ENCODE results near the gene NRCAM. TPM values are rescaled to one million over a fixed set of nuclear protein-coding genes. Genes with fewer than 3 reads are reported as not detected.

Gene NRCAM
- total RNA-seq, 1 experiment from 2014 or later: 1.1 TPM

- Mint-ChIP-seq H3K27me3 (ENCODE audit: insufficient read depth, unreplicated experiment) (no peaks in the 10 kb centered on the region), H3K9me3 (ENCODE audit: unreplicated experiment) (no peaks in the 10 kb centered on the region), H3K36me3 (ENCODE audit: insufficient read depth, unreplicated experiment) (no peaks in the 10 kb centered on the region), H3K4me1 (ENCODE audit: insufficient read depth, unreplicated experiment) (no peaks in the 10 kb centered on the region), H3K27ac (ENCODE audit: low read depth, unreplicated experiment) (no peak overlapping the region), H3K4me3 (ENCODE audit: unreplicated experiment) (no peak overlapping the region)
- no peak for DNase-seq (ENCODE audit: unreplicated experiment)
- ChIA-PET CTCF (interaction anchor here (1.1 to 1.3 kb wide), 2 partner anchors 12 to 69 kb away, joined by 3 read pairs; no protein-coding TSS in a partner anchor), POLR2A (no interaction called here)
- intact Hi-C loops (cut with micrococcal nuclease): no loop called here
- TF ChIP-seq CTCF (IDR thresholded peaks at IDR 0.05; ENCODE audit: unreplicated experiment): no peak
- BruUV-seq (replicated peaks): no TSS peak
These were observed 71.3 kb downstream of the NRCAM start for GRCh38 chr7:108384716-108385483.

GRCh38 chr7:108382932-108383331, 73.3 kb downstream of the NRCAM start:
- intact Hi-C loops (cut with micrococcal nuclease): no loop called here
- ChIA-PET CTCF (interaction anchor here (0.7 to 0.9 kb wide), 2 partner anchors 199 to 803 kb away, joined by 3 read pairs; partner anchors contain the start of gene BCAP29), POLR2A (no interaction called here)
- Mint-ChIP-seq H3K27ac (ENCODE audit: low read depth, unreplicated experiment) (no peak overlapping the region), H3K36me3 (ENCODE audit: insufficient read depth, unreplicated experiment) (no peaks in the 10 kb centered on the region), H3K4me3 (ENCODE audit: unreplicated experiment) (no peak overlapping the region), H3K4me1 (ENCODE audit: insufficient read depth, unreplicated experiment) (no peaks in the 10 kb centered on the region), H3K27me3 (ENCODE audit: insufficient read depth, unreplicated experiment) (no peaks in the 10 kb centered on the region), H3K9me3 (ENCODE audit: unreplicated experiment) (no peaks in the 10 kb centered on the region)
- no peak for TF ChIP-seq CTCF (IDR thresholded peaks at IDR 0.05; ENCODE audit: unreplicated experiment)
- no TSS peak for BruUV-seq (replicated peaks)
- no peak for DNase-seq (ENCODE audit: unreplicated experiment)

- intact Hi-C loops (cut with micrococcal nuclease): no loop called here
- no TSS peak for BruUV-seq (replicated peaks)
- Mint-ChIP-seq H3K27ac (ENCODE audit: low read depth, unreplicated experiment) (no peak overlapping the region), H3K9me3 (ENCODE audit: unreplicated experiment) (no peaks in the 10 kb centered on the region), H3K4me3 (ENCODE audit: unreplicated experiment) (no peak overlapping the region), H3K36me3 (ENCODE audit: insufficient read depth, unreplicated experiment) (no peaks in the 10 kb centered on the region), H3K4me1 (ENCODE audit: insufficient read depth, unreplicated experiment) (no peaks in the 10 kb centered on the region), H3K27me3 (ENCODE audit: insufficient read depth, unreplicated experiment) (no peaks in the 10 kb centered on the region)
- CTCF ChIA-PET: no interaction called here
- POLR2A ChIA-PET: interaction anchor here (0.8 kb wide), 1 partner anchor 51 kb away, joined by 3 read pairs; no protein-coding TSS in a partner anchor
- no peak for TF ChIP-seq CTCF (IDR thresholded peaks at IDR 0.05; ENCODE audit: unreplicated experiment)
- no peak for DNase-seq (ENCODE audit: unreplicated experiment)
These were observed 75.7 kb downstream of the NRCAM start for GRCh38 chr7:108380517-108380916.

GRCh38 chr7:108376206-108376605, 80.0 kb downstream of the NRCAM start:
- Mint-ChIP-seq H3K36me3 (ENCODE audit: insufficient read depth, unreplicated experiment) (no peaks in the 10 kb centered on the region), H3K27me3 (ENCODE audit: insufficient read depth, unreplicated experiment) (no peaks in the 10 kb centered on the region), H3K4me3 (ENCODE audit: unreplicated experiment) (no peak overlapping the region), H3K27ac (ENCODE audit: low read depth, unreplicated experiment) (no peak overlapping the region), H3K9me3 (ENCODE audit: unreplicated experiment) (peaks cover 7% of the 10 kb centered on the region), H3K4me1 (ENCODE audit: insufficient read depth, unreplicated experiment) (no peaks in the 10 kb centered on the region)
- intact Hi-C loops (cut with micrococcal nuclease): no loop called here
- DNase-seq (ENCODE audit: unreplicated experiment): no peak
- POLR2A ChIA-PET: no interaction called here
- CTCF ChIA-PET: interaction anchor here (1.4 kb wide), 1 partner anchor 21 kb away, joined by 3 read pairs; no protein-coding TSS in a partner anchor
- BruUV-seq (replicated peaks): no TSS peak
- TF ChIP-seq CTCF (IDR thresholded peaks at IDR 0.05; ENCODE audit: unreplicated experiment): no peak

All from MCF 10A (cell line).